ENCODE results near the gene RPS16. TPM values are rescaled to one million over a fixed set of nuclear protein-coding genes. Genes with fewer than 3 reads are reported as not detected.

RPS16 gene
- total RNA-seq, 1 donor from 2014 or later = 75.3 TPM

GRCh38 chr19:39446365-39447084 lies 10.8 kb upstream of the RPS16 start:
- no peak for TF ChIP-seq CTCF (IDR thresholded peaks at IDR 0.05; ENCODE audit: insufficient read depth, low read length, severe bottlenecking)
- H3K27me3 ChIP-seq (ENCODE audit: control insufficient read depth, insufficient read depth, low read length) = no peaks in the 10 kb centered on the region
- peak overlapping the region; percentile 93 for H3K4me3 ChIP-seq (ENCODE audit: low read depth, low read length)
- H3K36me3 ChIP-seq (ENCODE audit: control insufficient read depth, insufficient read depth, low read length) = no peaks in the 10 kb centered on the region
- no peak for FAIRE-seq
- no peak for DNase-seq (ENCODE audit: low read depth)

- peak; percentile 95 for DNase-seq (ENCODE audit: low read depth)
- H3K27me3 ChIP-seq (ENCODE audit: control insufficient read depth, insufficient read depth, low read length) = no peaks in the 10 kb centered on the region
- peak within 1 kb of the TSS; percentile 93 for H3K4me3 ChIP-seq (ENCODE audit: low read depth, low read length)
- H3K36me3 ChIP-seq (ENCODE audit: control insufficient read depth, insufficient read depth, low read length) = no peaks in the 10 kb centered on the region
- FAIRE-seq = no peak
- TF ChIP-seq CTCF (IDR thresholded peaks at IDR 0.05; ENCODE audit: insufficient read depth, low read length, severe bottlenecking) = no peak
Measured at GRCh38 chr19:39445196-39446111, 9.7 kb upstream of the RPS16 start, which contains the start of gene SUPT5H. SUPT5H (plus strand) TSS chr19:39445582; CDS start chr19:39445891, 309 bp downstream.

- no peak for TF ChIP-seq CTCF (IDR thresholded peaks at IDR 0.05; ENCODE audit: insufficient read depth, low read length, severe bottlenecking)
- Histone ChIP-seq H3K36me3 (ENCODE audit: control insufficient read depth, insufficient read depth, low read length) (no peaks in the 10 kb centered on the region), H3K4me3 (ENCODE audit: low read depth, low read length) (peak overlapping the region; percentile 93), H3K27me3 (ENCODE audit: control insufficient read depth, insufficient read depth, low read length) (no peaks in the 10 kb centered on the region)
- FAIRE-seq (no peak), DNase-seq (ENCODE audit: low read depth) (no peak)
Measured at GRCh38 chr19:39444598-39445195, 8.9 kb upstream of the RPS16 start.

GRCh38 chr19:39438270-39438934 lies 2.7 kb upstream of the RPS16 start:
- no peak overlapping the region for H3K4me3 ChIP-seq (ENCODE audit: low read depth, low read length)
- FAIRE-seq (no peak), DNase-seq (ENCODE audit: low read depth) (peak; percentile 72)
- H3K36me3 ChIP-seq (ENCODE audit: control insufficient read depth, insufficient read depth, low read length) = peaks cover 13% of the 10 kb centered on the region
- no peak for TF ChIP-seq CTCF (IDR thresholded peaks at IDR 0.05; ENCODE audit: insufficient read depth, low read length, severe bottlenecking)
- no peaks in the 10 kb centered on the region for H3K27me3 ChIP-seq (ENCODE audit: control insufficient read depth, insufficient read depth, low read length)

- peaks cover 19% of the 10 kb centered on the region for H3K36me3 ChIP-seq (ENCODE audit: control insufficient read depth, insufficient read depth, low read length)
- DNase-seq (ENCODE audit: low read depth) = no peak
- FAIRE-seq = no peak
Measured at GRCh38 chr19:39436350-39436716, 584 bp upstream of the RPS16 start.

More at GRCh38 chr19:39436350-39436716, 584 bp upstream of the RPS16 start:
- TF ChIP-seq CTCF (IDR thresholded peaks at IDR 0.05; ENCODE audit: insufficient read depth, low read length, severe bottlenecking) = no peak
- no peaks in the 10 kb centered on the region for H3K27me3 ChIP-seq (ENCODE audit: control insufficient read depth, insufficient read depth, low read length)
- H3K4me3 ChIP-seq (ENCODE audit: low read depth, low read length) = peak overlapping the region; percentile 96
